Spinal cord (tissue), 10 donors: Measurements from ENCODE around the gene RHEBL1. TPM values are rescaled to one million over a fixed set of nuclear protein-coding genes. Genes with fewer than 3 reads are reported as not detected.

ENCODE experiments used
- DNase-seq, 6 donors: peaks; one replicate each; pipeline versions ENCODE4 v3.0.0 to v3.0.0-alpha.2; 2013 to 2015; ENCODE audit warnings: low spot score in 6 of 6, low read depth in 4 of 6
- H3K27ac ChIP-seq: one replicate; pipeline ENCODE4 v1.5.1; 2013; ENCODE audit warnings: low read depth, low read length, control low read depth
- H3K27me3 ChIP-seq: one replicate; pipeline ENCODE4 v1.6.1; 2013; ENCODE audit warnings: low read length; ENCODE audit not compliant: control insufficient read depth, insufficient read depth
- H3K36me3 ChIP-seq: one replicate; pipeline ENCODE4 v1.6.1; 2013; ENCODE audit warnings: low read length; ENCODE audit not compliant: control insufficient read depth, insufficient read depth
- H3K4me1 ChIP-seq: one replicate; pipeline ENCODE4 v1.6.1; 2013; ENCODE audit warnings: low read length; ENCODE audit not compliant: control insufficient read depth, insufficient read depth
- H3K4me3 ChIP-seq: one replicate; pipeline ENCODE4 v1.5.1; 2013; ENCODE audit warnings: low read depth, low read length, control low read depth
- H3K9me3 ChIP-seq: one replicate; pipeline ENCODE4 v1.6.1; 2013; ENCODE audit warnings: low read length; ENCODE audit not compliant: control insufficient read depth, insufficient read depth
- WGBS: methylation state at CpG from one replicate; pipeline ENCODE4 v1.1.5; 2013; ENCODE audit warnings: missing lambda C conversion rate; ENCODE audit not compliant: insufficient coverage; 5-methylcytosine and 5-hydroxymethylcytosine counted together
- polyA plus RNA-seq, 2 donors: library from polyadenylated mRNA; unstranded; fragments of 120-200 nt; gene quantifications; one replicate each; pipeline ENCODE4 v1.2.1, GENCODE V29; 2013; ENCODE audit not compliant: insufficient read length in 2 of 2
- total RNA-seq, 2 donors: library from RNA; depleted of rRNA in 1 of 2; stranded (reverse); fragments of 120-200 nt in 1 of 2; fragments of >200 nt in 1 of 2; gene quantifications; one replicate each; pipeline versions ENCODE4 v1.2.3 to v1.2.4, GENCODE V29; 2013 to 2014
- donor health status: healthy.

Gene RHEBL1
- total and polyA plus RNA-seq, 4 donors, result 1.5 to 4.1 (median 1.8) TPM

DNA sequence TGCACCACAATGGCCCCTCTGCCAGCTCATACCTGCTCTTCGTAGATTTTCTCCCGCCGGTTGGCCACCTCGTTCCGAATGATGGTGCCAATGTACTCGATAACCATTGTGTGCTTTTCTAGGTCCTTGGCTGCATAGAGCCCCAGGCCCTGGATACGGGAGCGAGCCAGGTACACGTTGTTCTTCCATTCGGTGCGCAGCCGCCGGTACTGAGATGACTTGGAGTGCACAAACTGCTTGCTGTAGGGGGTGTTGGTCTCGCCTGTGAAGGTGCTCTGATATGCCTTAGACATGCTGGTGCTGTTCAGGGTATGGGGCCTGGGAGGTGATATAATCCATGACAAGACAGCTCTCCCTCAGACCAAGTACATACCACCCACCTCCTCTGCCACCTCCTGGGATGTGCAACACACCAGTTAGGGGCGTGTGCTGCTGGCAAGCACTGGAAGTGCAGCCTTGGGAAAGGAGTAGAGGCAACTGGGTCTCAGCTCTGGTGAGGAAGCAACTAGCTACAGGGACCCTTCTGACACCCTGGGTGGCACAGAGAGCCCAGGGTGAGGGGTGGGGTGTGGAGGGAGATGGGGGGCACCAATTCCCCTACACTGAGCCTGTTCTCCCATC is 47.1 kb downstream of the RHEBL1 start:
- no peak for DNase-seq
- Histone ChIP-seq H3K9me3 (no peaks in the 10 kb centered on the region), H3K27me3 (no peaks in the 10 kb centered on the region), H3K4me1 (peaks cover 8% of the 10 kb centered on the region), H3K4me3 (no peak overlapping the region), H3K36me3 (peaks cover 66% of the 10 kb centered on the region), H3K27ac (no peak overlapping the region)
- 97% methylated on average over 10 of the region's 15 CpGs for WGBS

- H3K27ac ChIP-seq, result no peak overlapping the region
- DNase-seq, result no peak
- peaks cover 12% of the 10 kb centered on the region for H3K4me1 ChIP-seq
- no peaks in the 10 kb centered on the region for H3K9me3 ChIP-seq
- H3K36me3 ChIP-seq, result peaks cover 54% of the 10 kb centered on the region
- no peaks in the 10 kb centered on the region for H3K27me3 ChIP-seq
- 85% methylated on average over 9 of the region's 11 CpGs for WGBS
- no peak overlapping the region for H3K4me3 ChIP-seq
Measured at GRCh38 chr12:49021292-49021915, 48.4 kb downstream of the RHEBL1 start.

- Histone ChIP-seq H3K36me3 (peaks cover 46% of the 10 kb centered on the region), H3K4me3 (no peak overlapping the region), H3K4me1 (peaks cover 12% of the 10 kb centered on the region), H3K27ac (no peak overlapping the region), H3K9me3 (no peaks in the 10 kb centered on the region), H3K27me3 (no peaks in the 10 kb centered on the region)
- no CpG with 5 or more reads among the region's 6 CpGs for WGBS
- DNase-seq, result no peak
Measured at GRCh38 chr12:49020441-49020840, 49.3 kb downstream of the RHEBL1 start.

DNA sequence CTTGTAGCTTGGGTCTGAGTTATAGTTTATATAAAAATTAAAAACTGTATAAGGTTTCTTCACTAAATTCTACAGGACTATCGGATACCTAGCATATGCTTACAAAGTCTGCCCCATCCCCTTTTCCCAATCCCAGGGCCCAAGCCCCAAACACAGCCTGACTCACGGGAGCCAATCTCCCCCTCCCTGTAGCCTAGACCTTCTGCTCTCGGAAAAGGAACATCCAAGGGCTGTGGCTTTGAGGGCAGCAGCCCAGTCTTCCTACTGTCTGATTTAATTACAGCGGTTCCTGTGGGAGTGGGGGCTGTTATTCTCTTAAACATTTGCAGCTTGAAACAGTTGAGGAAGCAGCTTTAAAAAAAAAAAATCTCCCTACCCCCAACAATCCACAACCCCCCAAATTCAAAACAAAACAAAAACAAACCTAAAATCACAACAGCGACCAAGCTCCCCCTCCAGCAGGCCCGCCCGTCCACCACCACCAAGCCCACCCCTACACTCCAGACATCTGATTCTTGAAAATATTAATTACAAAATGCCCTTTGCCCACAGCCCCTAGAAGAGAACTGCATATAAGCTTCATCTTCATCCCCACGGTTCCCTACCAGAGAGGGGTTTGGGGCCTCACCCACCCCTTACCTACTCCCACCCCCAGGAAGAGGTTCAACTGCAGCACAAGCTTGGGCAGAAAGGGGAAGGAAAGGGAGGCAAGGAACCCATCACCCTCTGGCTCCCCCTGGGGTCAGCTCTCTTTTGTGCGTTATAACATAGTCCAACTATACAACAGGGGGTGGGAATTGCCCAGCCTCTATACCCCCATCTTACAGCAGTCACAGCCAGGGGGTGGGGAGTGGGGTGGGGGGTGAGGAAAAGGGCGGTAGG is 50.1 kb downstream of the RHEBL1 start:
- H3K27ac ChIP-seq, result peak overlapping the region; percentile 97
- DNase-seq, result peak in 1 of 6 donors; percentile 34
- no peaks in the 10 kb centered on the region for H3K9me3 ChIP-seq
- peaks cover 12% of the 10 kb centered on the region for H3K4me1 ChIP-seq
- peaks cover 40% of the 10 kb centered on the region for H3K36me3 ChIP-seq
- WGBS, result 72% methylated on average over 4 of the region's 10 CpGs
- H3K4me3 ChIP-seq, result no peak overlapping the region
- H3K27me3 ChIP-seq, result no peaks in the 10 kb centered on the region

DNA sequence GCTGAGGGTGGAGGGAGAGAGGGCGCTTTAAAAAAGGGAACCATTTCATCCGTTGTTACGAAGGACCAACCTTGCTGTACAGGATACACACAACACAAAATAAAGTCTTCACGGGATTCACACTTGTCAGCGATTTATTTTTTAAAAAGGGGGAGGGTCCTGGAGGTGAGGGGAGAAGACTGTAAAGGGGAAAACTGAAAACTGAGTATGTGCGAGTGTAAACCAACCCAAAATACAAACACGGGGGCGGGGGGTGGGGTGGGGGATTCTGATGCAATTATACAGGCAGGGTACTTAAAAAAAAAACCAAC is 50.7 kb downstream of the RHEBL1 start:
- no CpG with 5 or more reads among the region's 8 CpGs for WGBS
- H3K9me3 ChIP-seq, result no peaks in the 10 kb centered on the region
- peak overlapping the region; percentile 75 for H3K4me3 ChIP-seq
- peaks cover 12% of the 10 kb centered on the region for H3K4me1 ChIP-seq
- peak overlapping the region; percentile 97 for H3K27ac ChIP-seq
- no peaks in the 10 kb centered on the region for H3K27me3 ChIP-seq
- peaks cover 34% of the 10 kb centered on the region for H3K36me3 ChIP-seq
- no peak for DNase-seq

- peak within 1 kb of the TSS; percentile 75 for H3K4me3 ChIP-seq
- under 1% methylated on average over 42 of the region's 59 CpGs for WGBS
- H3K9me3 ChIP-seq, result no peaks in the 10 kb centered on the region
- peaks cover 12% of the 10 kb centered on the region for H3K4me1 ChIP-seq
- DNase-seq, result peak; percentile 89 to 98 (median 92)
- peak within 1 kb of the TSS; percentile 97 for H3K27ac ChIP-seq
- no peaks in the 10 kb centered on the region for H3K27me3 ChIP-seq
- peaks cover 30% of the 10 kb centered on the region for H3K36me3 ChIP-seq
Measured at GRCh38 chr12:49018261-49019119, 51.3 kb downstream of the RHEBL1 start, which contains the start of gene PRKAG1. PRKAG1 (minus strand) TSS chr12:49018776; CDS start chr12:49018740, 36 bp downstream.

- Histone ChIP-seq H3K27ac (peak overlapping the region; percentile 97), H3K27me3 (no peaks in the 10 kb centered on the region), H3K4me1 (peaks cover 12% of the 10 kb centered on the region), H3K36me3 (peaks cover 25% of the 10 kb centered on the region), H3K9me3 (no peaks in the 10 kb centered on the region), H3K4me3 (peak overlapping the region; percentile 75)
- DNase-seq, result peak in 1 of 6 donors; percentile 65
- 0% methylated on average over 8 of the region's 8 CpGs for WGBS
Measured at GRCh38 chr12:49017891-49018260, 51.9 kb downstream of the RHEBL1 start.

GRCh38 chr12:49015196-49015595 is 54.6 kb downstream of the RHEBL1 start:
- Histone ChIP-seq H3K27ac (no peak overlapping the region), H3K4me1 (peaks cover 12% of the 10 kb centered on the region)
- WGBS, result no CpG with 5 or more reads among the region's 1 CpG

More at GRCh38 chr12:49015196-49015595, 54.6 kb downstream of the RHEBL1 start:
- Histone ChIP-seq H3K9me3 (no peaks in the 10 kb centered on the region), H3K27me3 (no peaks in the 10 kb centered on the region), H3K36me3 (peaks cover 17% of the 10 kb centered on the region), H3K4me3 (no peak overlapping the region)
- DNase-seq, result no peak
